Naive thymus-derived CD8-positive, alpha-beta T cell (primary cell): ENCODE data around the gene CDC42BPA. TPM values are rescaled to one million over a fixed set of nuclear protein-coding genes. Genes with fewer than 3 reads are reported as not detected.
A peak's percentile ranks its signal among the peaks of the same experiment; 100 is the strongest.

Experiments
- ATAC-seq, 2 donors: fragments of 150-1000 bp; cut with Tn5 transposase in 1 of 2; sonication (Bioruptor Pico), chemical (Tn5 transposase) in 1 of 2; 1 replicate in 1 of 2; 2 replicates in 1 of 2; pipeline ENCODE4 v1.10.0; 2021; ENCODE audit warnings: mild to moderate bottlenecking in 2 of 2, moderate library complexity in 2 of 2
- POLR2A ChIA-PET: fragments of 350-600 bp; sonication (Branson Sonifier 250); formaldehyde crosslinking; loops from one replicate; lab custom pipeline; 2021; ENCODE audit warnings: antibody characterized with exemption; lab: Charles Lee
- DNase-seq, 10 donors: peaks; one replicate each; pipeline versions ENCODE4 v3.0.0 to v3.0.0-alpha.2; 2020 to 2022
- H3K27ac Mint-ChIP-seq, 10 donors: one replicate each; pipeline ENCODE4 v1.8.0; 2020 to 2022; ENCODE audit warnings: mild to moderate bottlenecking in 10 of 10, mixed read lengths in 10 of 10, moderate library complexity in 4 of 10, inconsistent platforms in 1 of 10
- H3K27me3 Mint-ChIP-seq, 5 donors: one replicate each; pipeline ENCODE4 v1.8.0; 2021 to 2022; ENCODE audit warnings: mixed read lengths in 5 of 5
- H3K36me3 Mint-ChIP-seq, 3 donors: one replicate each; pipeline ENCODE4 v1.8.0; 2020 to 2022; ENCODE audit warnings: mixed read lengths in 3 of 3, mild to moderate bottlenecking in 2 of 3, inconsistent platforms in 1 of 3
- H3K4me1 Mint-ChIP-seq, 4 donors: one replicate each; pipeline ENCODE4 v1.8.0; 2021 to 2022; ENCODE audit warnings: mixed read lengths in 4 of 4
- H3K4me3 Mint-ChIP-seq, 10 donors: one replicate each; pipeline ENCODE4 v1.8.0; 2020 to 2022; ENCODE audit warnings: mild to moderate bottlenecking in 10 of 10, mixed read lengths in 10 of 10, moderate library complexity in 6 of 10, inconsistent platforms in 1 of 10
- H3K9me3 Mint-ChIP-seq, 9 donors: one replicate each; pipeline ENCODE4 v1.8.0; 2020 to 2022; ENCODE audit warnings: mixed read lengths in 9 of 9, mild to moderate bottlenecking in 3 of 9, inconsistent platforms in 1 of 9, moderate library complexity in 1 of 9
- polyA plus RNA-seq, 3 donors: library from polyadenylated mRNA; unstranded; fragments of 300-500 nt; fragmentation: Illumina TruSeq; gene quantifications; one replicate each; pipeline ENCODE4 v1.2.3, GENCODE V29; 2021
- total RNA-seq, 8 experiments: library from RNA in 2 of 8; stranded (reverse) in 2 of 8; gene quantifications; one replicate each; pipeline ENCODE4 v1.2.3 and lab custom pipeline; 2021 to 2026

The CDC42BPA gene, protein sequence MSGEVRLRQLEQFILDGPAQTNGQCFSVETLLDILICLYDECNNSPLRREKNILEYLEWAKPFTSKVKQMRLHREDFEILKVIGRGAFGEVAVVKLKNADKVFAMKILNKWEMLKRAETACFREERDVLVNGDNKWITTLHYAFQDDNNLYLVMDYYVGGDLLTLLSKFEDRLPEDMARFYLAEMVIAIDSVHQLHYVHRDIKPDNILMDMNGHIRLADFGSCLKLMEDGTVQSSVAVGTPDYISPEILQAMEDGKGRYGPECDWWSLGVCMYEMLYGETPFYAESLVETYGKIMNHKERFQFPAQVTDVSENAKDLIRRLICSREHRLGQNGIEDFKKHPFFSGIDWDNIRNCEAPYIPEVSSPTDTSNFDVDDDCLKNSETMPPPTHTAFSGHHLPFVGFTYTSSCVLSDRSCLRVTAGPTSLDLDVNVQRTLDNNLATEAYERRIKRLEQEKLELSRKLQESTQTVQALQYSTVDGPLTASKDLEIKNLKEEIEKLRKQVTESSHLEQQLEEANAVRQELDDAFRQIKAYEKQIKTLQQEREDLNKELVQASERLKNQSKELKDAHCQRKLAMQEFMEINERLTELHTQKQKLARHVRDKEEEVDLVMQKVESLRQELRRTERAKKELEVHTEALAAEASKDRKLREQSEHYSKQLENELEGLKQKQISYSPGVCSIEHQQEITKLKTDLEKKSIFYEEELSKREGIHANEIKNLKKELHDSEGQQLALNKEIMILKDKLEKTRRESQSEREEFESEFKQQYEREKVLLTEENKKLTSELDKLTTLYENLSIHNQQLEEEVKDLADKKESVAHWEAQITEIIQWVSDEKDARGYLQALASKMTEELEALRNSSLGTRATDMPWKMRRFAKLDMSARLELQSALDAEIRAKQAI (N-terminal part only)
- total RNA-seq (1 to 10 TPM; 1.3 to 1.5 TPM), polyA plus RNA-seq (under 1 TPM; 0.01 to 0.18 (median 0.09) TPM), total RNA-seq (lab: John Stamatoyannopoulos, UW) (0 to 3.7 (median 1.8) reads per million in 6 experiments)

DNA sequence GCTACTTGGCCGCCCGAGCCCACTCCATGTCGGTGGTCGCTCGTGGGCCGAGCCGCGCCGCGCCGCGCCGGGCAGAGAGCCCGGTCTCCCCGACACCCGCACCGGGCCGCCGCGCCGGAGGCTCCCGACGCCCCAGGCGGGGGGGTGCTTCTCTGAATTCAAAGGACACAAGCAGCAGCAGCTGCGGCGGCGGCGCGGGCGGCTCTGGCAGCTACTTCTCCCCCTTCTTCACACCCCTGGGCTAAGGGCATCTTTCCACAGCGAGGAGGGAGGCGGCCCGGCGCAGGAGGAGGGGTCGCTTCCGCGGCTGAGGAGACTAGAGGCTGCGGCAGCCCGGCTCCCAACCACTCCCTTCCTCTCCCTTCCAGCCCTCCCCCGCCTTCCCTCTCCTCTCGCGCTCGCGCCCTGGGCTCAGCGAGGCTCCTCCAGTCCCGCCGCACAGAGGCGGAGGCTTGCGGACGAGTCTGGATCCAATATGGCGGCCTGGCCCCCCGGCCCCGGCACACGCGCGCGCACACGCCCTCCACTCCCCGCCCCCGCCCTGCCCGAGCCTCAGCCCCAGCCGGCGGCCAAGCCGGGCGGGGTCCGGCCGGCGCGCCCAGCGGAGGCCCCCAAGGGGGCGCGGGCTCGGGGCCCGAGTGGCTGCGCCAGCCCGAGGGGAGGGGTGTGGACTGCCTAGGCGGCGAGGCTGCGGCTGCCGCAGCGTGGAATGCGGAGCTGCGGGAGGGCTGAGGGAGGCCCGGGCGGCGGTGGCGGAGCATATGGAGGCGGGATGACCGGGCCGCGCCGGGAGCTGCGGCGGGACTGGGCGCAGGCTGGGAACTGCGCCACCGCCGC is at the start of gene CDC42BPA:
Gene CDC42BPA (minus strand): TSS at position 477 of the 837 bp plus-strand sequence. CDS start 1,310 bp downstream, outside the sequence.
- H3K4me3 Mint-ChIP-seq, result peak within 1 kb of the TSS; percentile 72 to 86 (median 82)
- peaks cover 0 to 8% (median 0%) of the 10 kb centered on the region in 9 donors for H3K9me3 Mint-ChIP-seq
- H3K36me3 Mint-ChIP-seq, result peaks cover 0 to 10% (median 2%) of the 10 kb centered on the region in 3 donors
- POLR2A ChIA-PET, result no interaction called here
- peaks cover 38 to 68% (median 47%) of the 10 kb centered on the region in 5 donors for H3K27me3 Mint-ChIP-seq
- H3K4me1 Mint-ChIP-seq, result peaks cover 0 to 12% (median 9%) of the 10 kb centered on the region in 4 donors
- DNase-seq (peak in 9 of 10 donors; percentile 2 to 65 (median 22)), ATAC-seq (peak; percentile 76 to 77)
- peak within 1 kb of the TSS in 3 of 10 donors; percentile 15 to 43 (median 19) for H3K27ac Mint-ChIP-seq

GRCh38 chr1:227368009-227368408 is 49.7 kb upstream of the CDC42BPA start:
- Mint-ChIP-seq H3K9me3 (no peaks in the 10 kb centered on the region), H3K27me3 (peaks cover 4 to 9% (median 7%) of the 10 kb centered on the region in 5 donors), H3K4me1 (no peaks in the 10 kb centered on the region), H3K4me3 (no peak overlapping the region), H3K27ac (no peak overlapping the region), H3K36me3 (no peaks in the 10 kb centered on the region)
- ATAC-seq (no peak), DNase-seq (no peak)
- POLR2A ChIA-PET, result no interaction called here

DNA sequence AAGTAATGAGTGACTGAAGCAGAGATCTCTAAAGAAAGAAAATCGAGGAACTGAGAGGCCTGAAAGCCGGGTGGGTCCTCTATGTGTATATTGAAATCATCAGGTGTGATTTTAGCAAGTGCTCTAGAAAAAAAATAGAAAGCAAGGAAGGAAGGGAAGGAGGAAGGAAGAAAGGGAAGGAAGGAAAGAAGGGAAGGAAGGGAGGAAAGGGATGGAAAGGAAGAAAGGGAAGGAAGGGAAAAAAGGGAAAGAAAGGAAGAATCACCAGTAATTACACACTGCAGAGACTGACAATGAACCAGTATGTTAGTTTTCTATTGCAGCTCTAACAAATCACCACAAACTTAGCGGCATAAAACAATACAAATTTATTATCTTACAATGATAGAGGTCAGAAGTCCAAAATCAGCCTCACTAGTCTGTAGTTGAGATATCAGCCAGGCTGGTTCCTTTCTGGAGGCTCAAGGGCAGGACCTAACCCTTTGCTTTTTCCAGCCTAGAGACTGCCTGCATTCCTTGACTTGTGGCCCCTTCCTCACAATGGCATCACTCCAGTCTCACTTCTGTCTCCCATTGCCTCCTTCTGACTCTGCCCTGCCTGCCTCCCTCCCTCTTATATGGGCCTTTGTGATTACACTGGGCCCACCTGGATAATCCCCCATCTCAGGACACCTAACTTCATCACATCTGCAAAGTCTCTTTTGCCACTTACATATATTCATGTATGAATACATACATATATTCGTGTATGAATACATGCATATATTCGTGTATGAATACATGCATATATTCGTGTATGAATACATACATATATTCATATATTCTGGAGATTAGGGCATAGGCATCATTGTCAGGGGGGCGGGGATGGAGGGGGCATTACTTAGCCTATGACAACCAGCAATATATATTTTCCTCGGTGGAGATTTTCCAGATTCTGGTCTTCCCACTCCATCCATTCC is 47.5 kb upstream of the CDC42BPA start:
- no peak overlapping the region for H3K27ac Mint-ChIP-seq

GRCh38 chr1:227364657-227365056 is 46.4 kb upstream of the CDC42BPA start:
- POLR2A ChIA-PET, result no interaction called here
- no peak for ATAC-seq
- H3K27me3 Mint-ChIP-seq, result peaks cover 5 to 14% (median 9%) of the 10 kb centered on the region in 5 donors

More for the DNA sequence above, 47.5 kb upstream of the CDC42BPA start:
- H3K27me3 Mint-ChIP-seq, result peaks cover 5 to 14% (median 8%) of the 10 kb centered on the region in 5 donors
- no peaks in the 10 kb centered on the region for H3K36me3 Mint-ChIP-seq
- H3K4me3 Mint-ChIP-seq, result no peak overlapping the region
- H3K4me1 Mint-ChIP-seq, result no peaks in the 10 kb centered on the region
- no peak for DNase-seq
- no peaks in the 10 kb centered on the region for H3K9me3 Mint-ChIP-seq
- no peak for ATAC-seq
- POLR2A ChIA-PET, result no interaction called here

GRCh38 chr1:227363825-227364224 is 45.5 kb upstream of the CDC42BPA start:
- POLR2A ChIA-PET, result no interaction called here
- Mint-ChIP-seq H3K4me3 (no peak overlapping the region), H3K4me1 (no peaks in the 10 kb centered on the region), H3K36me3 (no peaks in the 10 kb centered on the region), H3K27ac (no peak overlapping the region), H3K9me3 (no peaks in the 10 kb centered on the region), H3K27me3 (peaks cover 5 to 14% (median 9%) of the 10 kb centered on the region in 5 donors)
- ATAC-seq (no peak), DNase-seq (no peak)

More at GRCh38 chr1:227364657-227365056, 46.4 kb upstream of the CDC42BPA start:
- Mint-ChIP-seq H3K27ac (no peak overlapping the region), H3K9me3 (no peaks in the 10 kb centered on the region), H3K4me3 (no peak overlapping the region), H3K36me3 (no peaks in the 10 kb centered on the region), H3K4me1 (no peaks in the 10 kb centered on the region)
- DNase-seq, result no peak

GRCh38 chr1:227362039-227362438 is 43.7 kb upstream of the CDC42BPA start:
- POLR2A ChIA-PET, result no interaction called here
- Mint-ChIP-seq H3K4me3 (no peak overlapping the region), H3K36me3 (no peaks in the 10 kb centered on the region), H3K27ac (no peak overlapping the region), H3K9me3 (no peaks in the 10 kb centered on the region), H3K27me3 (peaks cover 5 to 14% (median 9%) of the 10 kb centered on the region in 5 donors), H3K4me1 (no peaks in the 10 kb centered on the region)
- DNase-seq (no peak), ATAC-seq (no peak)

- Mint-ChIP-seq H3K36me3 (no peaks in the 10 kb centered on the region), H3K27me3 (peaks cover 3 to 15% (median 6%) of the 10 kb centered on the region in 5 donors), H3K9me3 (no peaks in the 10 kb centered on the region), H3K4me3 (no peak overlapping the region), H3K4me1 (no peaks in the 10 kb centered on the region), H3K27ac (no peak overlapping the region)
- no peak for DNase-seq
- no peak for ATAC-seq
- POLR2A ChIA-PET, result no interaction called here
Measured at GRCh38 chr1:227357927-227358302, 39.6 kb upstream of the CDC42BPA start.

GRCh38 chr1:227357171-227357926 is 39.1 kb upstream of the CDC42BPA start:
- ATAC-seq (no peak), DNase-seq (no peak)
- no peaks in the 10 kb centered on the region for H3K36me3 Mint-ChIP-seq
- H3K4me1 Mint-ChIP-seq, result no peaks in the 10 kb centered on the region
- no peaks in the 10 kb centered on the region for H3K9me3 Mint-ChIP-seq
- H3K27ac Mint-ChIP-seq, result no peak overlapping the region
- H3K27me3 Mint-ChIP-seq, result peaks cover 2 to 10% (median 6%) of the 10 kb centered on the region in 5 donors
- H3K4me3 Mint-ChIP-seq, result no peak overlapping the region
- POLR2A ChIA-PET, result no interaction called here

GRCh38 chr1:227356620-227357146 is 38.4 kb upstream of the CDC42BPA start:
- DNase-seq, result no peak
- H3K27me3 Mint-ChIP-seq, result peaks cover 0 to 9% (median 6%) of the 10 kb centered on the region in 5 donors
- no peak overlapping the region for H3K27ac Mint-ChIP-seq
- no peak overlapping the region for H3K4me3 Mint-ChIP-seq
- H3K4me1 Mint-ChIP-seq, result no peaks in the 10 kb centered on the region
- no peaks in the 10 kb centered on the region for H3K9me3 Mint-ChIP-seq
- no peaks in the 10 kb centered on the region for H3K36me3 Mint-ChIP-seq
- ATAC-seq, result no peak
- POLR2A ChIA-PET, result no interaction called here

DNA sequence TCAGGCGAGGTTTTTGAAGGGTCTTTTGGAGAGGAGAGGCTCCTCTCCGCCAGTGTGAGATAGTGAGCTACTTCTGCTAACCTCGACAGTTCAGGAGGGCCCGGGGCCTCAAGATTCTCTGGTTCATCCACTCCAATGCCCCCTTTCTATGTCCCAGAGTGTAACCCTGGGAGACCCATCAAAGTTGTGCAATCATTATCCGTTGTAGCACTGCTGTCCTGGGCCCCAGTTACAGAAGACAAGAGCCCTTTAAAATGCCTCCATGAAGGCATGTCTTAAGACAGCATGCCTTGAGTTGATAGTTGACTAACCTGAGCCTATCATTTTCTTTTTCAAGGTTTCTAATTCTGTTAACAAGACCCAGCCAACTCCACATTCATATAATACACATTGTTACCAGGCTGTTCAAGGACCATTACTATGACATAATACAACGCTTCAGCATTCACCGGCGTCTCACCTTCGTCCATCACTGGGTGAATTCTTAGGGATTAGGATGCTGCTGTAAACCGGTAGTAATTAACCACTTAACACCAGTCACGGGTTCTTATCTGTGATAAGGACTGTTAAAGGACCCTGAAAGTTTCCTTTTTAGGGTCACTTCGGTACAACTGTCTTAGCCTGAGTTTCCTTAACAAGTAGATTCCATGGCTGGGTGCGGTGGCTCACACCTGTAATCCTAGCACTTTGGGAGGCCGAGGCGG is 37.4 kb upstream of the CDC42BPA start:
- DNase-seq (no peak), ATAC-seq (no peak)
- H3K27me3 Mint-ChIP-seq, result peaks cover 0 to 9% (median 4%) of the 10 kb centered on the region in 5 donors
- no peaks in the 10 kb centered on the region for H3K4me1 Mint-ChIP-seq
- POLR2A ChIA-PET, result no interaction called here
- H3K36me3 Mint-ChIP-seq, result no peaks in the 10 kb centered on the region
- no peak overlapping the region for H3K4me3 Mint-ChIP-seq
- no peak overlapping the region for H3K27ac Mint-ChIP-seq
- H3K9me3 Mint-ChIP-seq, result no peaks in the 10 kb centered on the region
